GM12878 (cell line): ENCODE data around the gene CPVL.

Source experiments
- PAX8 ChIP-seq: fragments of 450-650 bp; IDR thresholded peaks from 2 replicates; pipeline ENCODE4 v1.6.1; 2017; ENCODE audit warnings: mild to moderate bottlenecking, moderate library complexity
- RAD51 ChIP-seq: fragments of 450-650 bp; IDR thresholded peaks from 2 replicates; pipeline ENCODE4 v1.6.1; 2016; ENCODE audit warnings: moderate library complexity, mild to moderate bottlenecking, inconsistent platforms
- SP1 ChIP-seq: IDR thresholded peaks from one replicate; pipeline ENCODE4 v1.6.1; 2011; ENCODE audit warnings: low read depth, low read length
- TF ChIP-seq, protein P1 (sequence below): fragments of 450-650 bp; IDR thresholded peaks from 2 replicates; pipeline ENCODE4 v1.6.1; 2017; ENCODE audit warnings: low read depth, mild to moderate bottlenecking, moderate library complexity
- TF ChIP-seq, protein P2 (sequence below), 3 experiments: IDR thresholded peaks in 2 of 3; conservative IDR thresholded peaks in 1 of 3; 2 replicates each; pipeline ENCODE4 v1.5.1; 2011; ENCODE audit warnings: low read depth in 3 of 3, low read length in 3 of 3, mild to moderate bottlenecking in 3 of 3, control low read depth in 2 of 3, moderate library complexity in 2 of 3, inconsistent platforms in 1 of 3, mixed read lengths in 1 of 3; ENCODE audit not compliant: control insufficient read depth in 2 of 3, insufficient read depth in 1 of 3; ENCODE audit errors: extremely low read depth in 1 of 3

DNA sequence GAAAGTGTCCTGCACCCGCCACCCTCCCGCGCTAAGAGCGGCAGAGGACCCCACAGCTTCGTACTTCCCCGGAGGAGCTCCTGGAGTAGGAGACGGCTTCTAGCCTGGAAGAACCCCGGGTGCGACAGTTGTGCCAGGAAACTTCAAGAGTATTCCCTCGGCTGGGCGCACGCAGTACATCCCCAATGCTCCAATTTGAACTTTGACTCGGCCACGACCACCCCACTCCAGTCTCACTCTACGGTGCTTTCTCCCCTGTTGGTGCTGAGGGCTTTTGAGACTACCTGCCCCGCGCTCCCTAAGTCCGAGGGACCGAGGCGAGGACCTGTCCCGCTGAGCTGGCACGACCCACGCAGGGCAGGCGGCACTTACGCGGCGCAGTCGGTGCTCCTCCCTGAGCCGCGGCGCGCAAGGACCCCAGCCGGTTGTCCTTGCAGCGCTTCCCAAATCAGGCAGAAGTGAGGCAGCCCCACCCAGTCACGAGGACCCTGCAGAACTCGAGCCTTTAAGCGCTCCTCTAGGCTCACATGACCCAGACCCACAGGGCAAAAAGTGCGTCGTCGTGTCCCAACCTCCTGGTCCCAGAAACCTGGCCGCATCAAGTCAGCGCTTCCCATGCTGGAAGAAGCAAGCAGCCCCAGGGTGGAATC is at the start of gene CPVL:
- no peak for TF ChIP-seq RAD51
- no peak for TF ChIP-seq PAX8
- no peak for TF ChIP-seq SP1
- TF ChIP-seq, protein P1, sequence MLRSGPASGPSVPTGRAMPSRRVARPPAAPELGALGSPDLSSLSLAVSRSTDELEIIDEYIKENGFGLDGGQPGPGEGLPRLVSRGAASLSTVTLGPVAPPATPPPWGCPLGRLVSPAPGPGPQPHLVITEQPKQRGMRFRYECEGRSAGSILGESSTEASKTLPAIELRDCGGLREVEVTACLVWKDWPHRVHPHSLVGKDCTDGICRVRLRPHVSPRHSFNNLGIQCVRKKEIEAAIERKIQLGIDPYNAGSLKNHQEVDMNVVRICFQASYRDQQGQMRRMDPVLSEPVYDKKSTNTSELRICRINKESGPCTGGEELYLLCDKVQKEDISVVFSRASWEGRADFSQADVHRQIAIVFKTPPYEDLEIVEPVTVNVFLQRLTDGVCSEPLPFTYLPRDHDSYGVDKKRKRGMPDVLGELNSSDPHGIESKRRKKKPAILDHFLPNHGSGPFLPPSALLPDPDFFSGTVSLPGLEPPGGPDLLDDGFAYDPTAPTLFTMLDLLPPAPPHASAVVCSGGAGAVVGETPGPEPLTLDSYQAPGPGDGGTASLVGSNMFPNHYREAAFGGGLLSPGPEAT: no peak
- TF ChIP-seq, protein P2, sequence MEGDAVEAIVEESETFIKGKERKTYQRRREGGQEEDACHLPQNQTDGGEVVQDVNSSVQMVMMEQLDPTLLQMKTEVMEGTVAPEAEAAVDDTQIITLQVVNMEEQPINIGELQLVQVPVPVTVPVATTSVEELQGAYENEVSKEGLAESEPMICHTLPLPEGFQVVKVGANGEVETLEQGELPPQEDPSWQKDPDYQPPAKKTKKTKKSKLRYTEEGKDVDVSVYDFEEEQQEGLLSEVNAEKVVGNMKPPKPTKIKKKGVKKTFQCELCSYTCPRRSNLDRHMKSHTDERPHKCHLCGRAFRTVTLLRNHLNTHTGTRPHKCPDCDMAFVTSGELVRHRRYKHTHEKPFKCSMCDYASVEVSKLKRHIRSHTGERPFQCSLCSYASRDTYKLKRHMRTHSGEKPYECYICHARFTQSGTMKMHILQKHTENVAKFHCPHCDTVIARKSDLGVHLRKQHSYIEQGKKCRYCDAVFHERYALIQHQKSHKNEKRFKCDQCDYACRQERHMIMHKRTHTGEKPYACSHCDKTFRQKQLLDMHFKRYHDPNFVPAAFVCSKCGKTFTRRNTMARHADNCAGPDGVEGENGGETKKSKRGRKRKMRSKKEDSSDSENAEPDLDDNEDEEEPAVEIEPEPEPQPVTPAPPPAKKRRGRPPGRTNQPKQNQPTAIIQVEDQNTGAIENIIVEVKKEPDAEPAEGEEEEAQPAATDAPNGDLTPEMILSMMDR (IDR thresholded peaks at IDR 0.05 in 2 of 3, conservative IDR thresholded peaks at IDR 0.05 in 1 of 3; ENCODE audit: control insufficient read depth in 2 of 3, extremely low read depth in 1 of 3, insufficient read depth in 1 of 3, low read depth in 3 of 3, low read length in 3 of 3): no peak
